Stimulated activated CD4-positive, alpha-beta T cell treated with anti-CD3 and anti-CD28 coated beads, TNF-alpha, amount 100 ng/mL, for 4 hours (primary cell): Measurements from ENCODE around the gene LPAR4.
"Not testable (repeated sequence)": the region's sequence is repeated elsewhere in the genome, so short reads cannot be mapped to it uniquely, and the experiment has no call there.

ENCODE experiments used
- DNase-seq, 3 experiments: peaks; one replicate each; pipeline ENCODE4 v3.0.0-alpha.2; 2020; ENCODE audit warnings: low read depth in 3 of 3

Gene LPAR4, protein sequence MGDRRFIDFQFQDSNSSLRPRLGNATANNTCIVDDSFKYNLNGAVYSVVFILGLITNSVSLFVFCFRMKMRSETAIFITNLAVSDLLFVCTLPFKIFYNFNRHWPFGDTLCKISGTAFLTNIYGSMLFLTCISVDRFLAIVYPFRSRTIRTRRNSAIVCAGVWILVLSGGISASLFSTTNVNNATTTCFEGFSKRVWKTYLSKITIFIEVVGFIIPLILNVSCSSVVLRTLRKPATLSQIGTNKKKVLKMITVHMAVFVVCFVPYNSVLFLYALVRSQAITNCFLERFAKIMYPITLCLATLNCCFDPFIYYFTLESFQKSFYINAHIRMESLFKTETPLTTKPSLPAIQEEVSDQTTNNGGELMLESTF

DNA sequence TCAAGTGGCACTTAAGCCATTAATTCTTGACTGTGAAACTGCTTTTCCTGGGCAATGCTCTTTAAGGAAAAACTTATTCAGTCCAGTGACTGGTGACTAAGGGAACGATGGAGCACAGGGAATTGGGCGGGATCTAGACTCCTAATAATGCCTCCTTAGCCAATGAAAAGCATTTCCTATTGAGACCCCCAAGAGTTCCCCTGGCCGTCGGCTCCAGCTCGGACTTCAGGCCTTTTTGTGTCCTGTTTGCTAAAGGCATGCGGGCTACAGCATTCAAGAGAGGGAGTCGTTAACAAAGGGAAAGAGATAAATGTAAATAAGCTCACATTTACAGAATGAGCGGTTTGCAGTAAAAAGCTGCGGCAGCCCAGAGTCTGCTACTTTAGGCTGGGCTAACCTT is at the start of gene LPAR4:
Gene LPAR4 (plus strand): TSS at position 232 of the 400 bp plus-strand sequence. CDS start 7,150 bp downstream, outside the sequence.
- DNase-seq: no peak

DNA sequence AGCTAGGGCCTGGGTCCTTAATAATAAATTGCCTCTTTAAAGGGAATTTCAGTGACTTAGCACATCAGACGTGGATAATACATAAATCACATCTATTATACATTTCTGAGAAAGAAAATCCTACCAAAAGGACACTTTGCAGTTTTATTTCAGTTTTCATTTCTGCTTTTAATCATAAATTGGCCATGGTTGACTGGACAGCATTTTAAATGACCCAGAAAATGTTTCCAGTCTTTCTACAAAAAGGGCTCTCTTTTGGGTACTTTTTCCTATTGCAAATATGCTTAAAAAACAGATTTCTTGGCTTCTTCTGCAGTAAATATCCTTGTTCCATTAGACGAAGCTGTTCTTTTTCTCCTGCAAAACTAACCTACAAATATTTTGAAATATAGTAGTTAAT is 41.4 kb upstream of the LPAR4 start:
- DNase-seq: no peak

DNA sequence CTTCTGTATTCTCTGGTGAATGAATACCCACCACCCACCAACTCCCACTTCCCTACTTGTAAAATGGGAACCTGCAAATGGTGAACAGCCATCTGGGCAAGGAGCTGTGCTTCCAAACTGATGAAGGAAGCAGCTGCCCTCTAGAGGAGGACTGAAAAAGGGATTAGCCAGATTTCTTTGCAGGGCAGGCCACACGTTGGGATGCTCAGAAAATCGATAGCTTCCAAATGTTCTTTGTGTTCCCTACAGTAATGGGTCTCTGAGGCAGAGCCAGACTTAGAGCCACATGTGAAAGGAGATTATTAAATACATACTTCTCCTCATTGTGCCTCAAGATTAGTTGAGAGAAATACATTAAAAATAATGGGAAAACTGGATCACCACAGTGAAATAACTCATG is 39.3 kb upstream of the LPAR4 start:
- no peak for DNase-seq

DNA sequence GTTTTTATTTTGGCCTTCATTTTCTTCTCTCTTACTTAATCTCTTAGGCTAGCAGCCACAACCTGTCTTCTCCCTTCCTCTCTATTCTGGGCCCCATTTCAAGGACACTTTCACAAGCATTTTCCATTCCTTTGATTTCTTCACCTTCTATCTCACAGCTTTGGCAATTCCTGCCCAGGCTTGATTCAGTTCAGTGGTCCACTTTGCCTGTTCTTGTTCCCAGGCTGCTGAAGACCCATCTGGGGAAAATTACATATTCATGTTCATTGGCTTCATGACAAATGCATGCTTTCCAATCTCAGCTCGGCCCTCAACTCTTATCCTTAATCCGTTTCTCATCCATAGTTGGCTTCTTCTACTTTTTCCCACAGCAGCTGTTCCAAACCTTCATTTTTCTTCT is 38.7 kb upstream of the LPAR4 start:
- no peak for DNase-seq

DNA sequence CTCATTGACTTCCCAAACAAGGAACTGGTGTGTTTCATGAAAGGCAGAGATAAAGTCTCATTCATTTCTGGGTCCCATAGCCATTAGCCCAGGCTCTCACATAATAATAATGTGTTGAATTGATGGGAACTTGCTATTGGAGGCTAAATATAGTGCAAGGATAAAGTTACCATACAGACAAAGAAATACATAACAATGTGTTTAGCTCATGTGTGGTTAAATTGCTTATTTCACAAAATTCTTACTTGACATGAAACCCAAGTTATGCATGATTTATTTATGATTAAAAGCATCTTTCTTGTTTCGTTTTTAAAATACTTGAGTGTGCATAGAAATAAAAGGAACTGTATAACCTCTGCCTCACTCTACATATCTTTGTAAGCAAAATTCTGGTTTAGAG is 37.3 kb upstream of the LPAR4 start:
- no peak for DNase-seq

DNA sequence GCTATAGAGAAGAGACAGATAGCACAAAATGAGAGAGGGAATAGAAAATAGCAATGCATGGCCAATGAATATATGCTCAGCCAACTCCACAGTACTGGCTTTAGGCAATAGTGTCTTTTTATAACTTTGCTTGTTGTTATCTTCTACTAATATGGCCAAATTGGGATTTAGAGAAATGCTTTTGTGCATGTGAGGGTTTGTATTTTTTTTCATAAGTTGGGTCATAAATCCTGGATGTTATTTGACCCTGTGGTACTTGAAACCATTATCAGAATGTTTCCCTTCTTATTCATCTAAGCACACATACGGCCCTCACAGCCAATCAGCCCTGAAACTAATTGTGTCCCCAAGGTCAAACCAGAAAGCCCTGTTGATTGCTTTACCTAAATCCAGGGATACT is 35.2 kb upstream of the LPAR4 start:
- no peak for DNase-seq

DNA sequence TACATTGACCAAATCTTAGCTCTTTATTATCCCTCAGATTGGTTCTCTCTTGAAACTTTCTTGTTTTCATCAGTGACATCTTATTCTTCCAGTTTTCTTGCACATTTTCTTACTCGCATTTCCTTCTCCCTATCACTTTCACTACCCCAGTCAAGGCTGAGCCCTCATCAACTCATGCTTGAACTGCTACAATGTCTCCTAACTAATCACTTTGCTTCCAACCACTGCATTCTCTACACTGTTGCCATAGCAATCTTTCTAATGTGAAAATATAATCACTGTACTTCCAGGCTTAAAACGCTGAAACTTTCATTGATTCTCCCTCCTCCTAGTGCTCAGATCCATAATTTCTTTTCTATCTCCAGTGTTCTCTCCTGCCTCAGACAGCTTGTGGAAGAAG is 22.2 kb upstream of the LPAR4 start:
- no peak for DNase-seq

DNA sequence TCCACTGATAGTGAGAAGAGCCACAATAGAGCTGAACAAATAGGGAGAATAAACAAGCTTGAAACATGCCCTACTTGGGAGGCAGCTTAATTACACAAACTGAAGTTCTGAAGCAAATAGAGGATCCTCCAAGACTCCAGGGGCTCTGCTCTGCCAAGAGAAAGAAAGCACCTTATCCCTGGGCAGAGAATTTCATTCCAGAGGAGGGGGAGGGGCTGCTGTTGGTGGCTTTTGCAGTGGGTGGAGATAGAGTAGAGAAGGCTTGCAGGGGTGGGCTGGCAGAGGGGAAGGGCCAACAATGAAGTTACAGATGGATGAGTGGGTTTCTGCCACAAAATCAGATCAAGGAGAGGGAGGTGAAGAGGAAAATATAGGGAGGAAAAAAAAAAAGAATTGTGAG is 1.0 kb upstream of the LPAR4 start:
- DNase-seq: no peak

DNA sequence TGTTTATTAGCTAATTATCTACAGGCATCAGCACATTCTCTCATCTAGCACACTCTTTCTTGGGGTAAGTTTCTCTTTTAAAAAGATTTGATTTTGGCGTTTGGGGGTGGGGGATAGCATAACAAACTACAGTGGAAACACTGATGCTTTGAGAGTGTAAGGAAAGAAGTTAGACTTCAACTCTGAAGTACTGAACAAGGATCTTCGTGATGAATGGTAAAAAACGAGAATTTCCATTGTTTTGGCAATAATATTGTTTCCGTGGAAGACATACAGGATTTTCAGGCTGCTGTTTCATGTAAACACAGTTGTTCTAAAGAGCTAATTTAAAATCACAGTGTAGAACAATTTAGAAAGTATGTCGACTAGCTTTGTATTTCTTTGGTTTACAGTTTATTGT is 451 bp downstream of the LPAR4 start:
- DNase-seq: no peak

DNA sequence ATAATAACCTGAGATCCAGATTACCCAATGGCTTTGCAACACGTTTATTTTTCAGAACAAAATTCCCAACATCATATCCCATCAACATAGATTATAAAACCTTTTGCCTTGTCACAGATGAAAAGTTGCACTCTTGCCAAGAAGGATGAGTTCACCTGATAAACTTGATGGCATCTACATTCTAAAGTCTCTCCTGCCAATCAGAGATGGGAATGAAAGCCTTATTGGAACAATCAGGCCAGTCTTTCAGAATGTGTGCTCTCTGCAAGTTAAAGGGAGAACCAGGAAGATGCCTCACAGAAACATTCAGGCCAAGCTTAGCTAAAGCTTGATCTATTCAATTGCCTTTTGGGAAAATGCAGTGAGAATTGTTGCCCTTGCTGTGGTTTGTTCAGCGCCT is 1.3 kb downstream of the LPAR4 start:
- no peak for DNase-seq

DNA sequence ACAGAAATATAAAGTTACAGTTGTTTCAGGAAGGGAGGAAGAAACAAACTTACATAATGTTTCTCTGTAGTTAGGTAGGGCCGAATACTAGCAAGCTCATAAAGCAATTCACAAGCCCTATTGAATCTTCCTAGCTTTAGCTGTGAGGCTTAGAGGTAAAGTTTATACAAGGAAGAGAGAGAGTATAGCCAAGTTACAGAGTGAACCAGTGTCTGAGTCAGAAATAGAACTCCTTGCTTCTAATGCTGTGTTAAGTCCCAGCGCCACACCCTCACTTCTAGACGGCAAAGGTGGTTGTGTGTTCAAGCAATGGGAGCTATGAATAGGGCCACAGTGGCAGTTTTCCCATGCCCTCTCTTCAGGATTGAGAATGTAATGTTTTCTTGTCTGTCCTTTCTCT is 6.1 kb downstream of the LPAR4 start:
- no peak for DNase-seq

DNA sequence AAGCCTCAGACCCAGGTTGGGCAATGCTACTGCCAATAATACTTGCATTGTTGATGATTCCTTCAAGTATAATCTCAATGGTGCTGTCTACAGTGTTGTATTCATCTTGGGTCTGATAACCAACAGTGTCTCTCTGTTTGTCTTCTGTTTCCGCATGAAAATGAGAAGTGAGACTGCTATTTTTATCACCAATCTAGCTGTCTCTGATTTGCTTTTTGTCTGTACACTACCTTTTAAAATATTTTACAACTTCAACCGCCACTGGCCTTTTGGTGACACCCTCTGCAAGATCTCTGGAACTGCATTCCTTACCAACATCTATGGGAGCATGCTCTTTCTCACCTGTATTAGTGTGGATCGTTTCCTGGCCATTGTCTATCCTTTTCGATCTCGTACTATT is 7.4 kb downstream of the LPAR4 start:
- no peak for DNase-seq

DNA sequence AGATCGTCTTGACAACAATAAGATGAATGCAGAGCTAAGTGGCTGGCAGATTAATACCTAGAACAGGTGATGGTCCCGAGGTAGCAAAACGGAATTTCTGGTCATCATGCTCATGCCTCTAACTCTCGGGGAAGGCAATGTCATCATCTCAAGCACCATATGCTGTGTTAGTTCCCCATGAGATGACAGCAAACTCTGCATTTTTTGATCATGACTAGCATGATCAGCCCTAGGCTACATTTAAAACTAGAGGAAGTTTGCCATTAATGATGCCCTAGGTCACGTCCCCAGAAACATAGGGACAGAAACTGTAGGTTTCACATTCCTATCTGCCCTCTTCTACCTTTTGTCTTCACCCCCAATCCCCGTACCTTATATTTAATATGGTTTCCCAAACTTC is 11.6 kb downstream of the LPAR4 start:
- no peak for DNase-seq

DNA sequence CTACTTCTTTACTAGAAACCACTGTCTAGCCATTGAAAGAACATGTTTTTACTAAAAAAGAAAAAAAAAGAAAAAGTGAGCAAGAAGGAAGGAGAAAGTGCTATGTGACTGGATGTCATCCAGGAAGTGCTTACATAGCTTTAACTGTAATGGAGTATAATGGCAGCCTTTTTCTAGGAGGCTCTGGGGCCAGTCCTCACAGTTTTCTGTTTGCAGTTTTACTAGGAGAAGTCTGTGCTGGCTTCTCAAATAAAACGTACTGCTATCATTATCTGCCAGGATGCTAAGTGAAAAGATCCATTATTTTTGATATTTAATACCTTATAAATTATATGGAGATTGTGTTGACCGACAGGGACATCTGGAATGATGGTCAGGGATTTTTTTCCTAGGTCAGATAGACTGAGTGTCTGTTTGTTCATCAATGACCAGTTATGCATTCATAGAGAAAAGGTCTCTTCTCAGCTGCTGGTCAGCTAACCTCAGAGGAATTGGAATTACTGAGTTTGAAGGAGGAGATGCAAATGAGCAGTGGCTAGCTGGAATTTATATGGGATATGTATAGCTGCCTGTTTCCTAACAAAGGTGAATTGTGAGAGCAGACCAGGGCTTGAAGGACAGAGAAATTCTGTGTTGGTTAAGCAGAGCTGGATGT is 21.7 kb downstream of the LPAR4 start:
- DNase-seq: no peak

DNA sequence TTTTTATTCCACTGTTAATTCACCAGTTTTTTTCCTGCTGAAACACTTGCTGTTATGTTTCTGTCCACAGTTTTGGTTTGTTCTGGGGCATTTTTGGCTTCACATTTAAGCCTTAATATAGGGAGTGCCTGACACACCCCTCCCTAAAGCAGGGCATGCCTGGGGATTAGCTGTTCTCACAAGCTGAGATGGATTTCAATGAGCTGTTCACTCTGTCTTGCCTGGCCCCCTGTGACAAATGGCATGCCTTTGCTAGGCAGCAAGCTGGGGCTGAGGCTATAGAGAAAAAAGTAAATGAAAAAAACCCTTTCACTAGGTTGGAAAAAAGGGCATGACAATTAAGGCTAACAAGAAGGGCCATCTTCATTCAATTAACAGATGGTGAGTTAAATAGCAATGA is 22.4 kb downstream of the LPAR4 start:
- DNase-seq: no peak

DNA sequence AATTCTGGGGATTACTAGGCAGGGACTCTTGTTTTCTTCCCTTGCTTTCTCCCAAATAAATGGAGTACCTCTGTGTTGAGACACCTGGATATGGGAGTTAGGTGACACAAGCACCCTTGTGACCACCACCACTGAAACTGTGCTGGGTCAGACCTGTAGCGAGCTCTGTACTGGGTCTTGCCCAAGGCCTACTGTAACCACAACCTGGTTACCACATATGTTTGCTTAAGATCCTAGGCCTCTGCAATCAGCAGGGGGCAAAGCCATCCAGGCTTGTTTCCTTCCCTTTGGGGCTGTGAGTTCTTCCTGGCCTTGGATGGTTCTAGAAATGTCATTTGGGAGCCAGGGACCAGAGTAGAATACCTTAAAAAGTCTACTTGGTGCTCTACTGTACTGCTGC is 49.4 kb downstream of the LPAR4 start:
- DNase-seq: no peak

DNA sequence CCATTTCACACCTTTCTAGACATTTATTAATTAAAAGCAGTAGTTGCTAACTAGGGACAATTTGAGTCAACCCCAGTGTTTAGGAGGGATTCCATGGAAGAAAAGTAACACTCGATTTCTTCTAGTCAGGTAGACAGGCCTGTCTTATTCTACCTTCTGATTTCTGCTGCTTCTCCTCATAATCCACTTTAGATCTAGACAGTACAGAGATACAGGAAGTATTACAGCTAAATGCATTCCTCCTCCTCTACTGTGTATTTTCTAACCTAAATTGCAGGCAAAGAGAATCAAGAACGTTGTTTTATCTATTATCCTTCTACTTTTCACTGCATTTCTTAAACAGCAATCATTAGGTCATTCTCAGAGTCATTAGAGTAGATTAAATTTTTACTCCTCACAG is 52.6 kb downstream of the LPAR4 start:
- no peak for DNase-seq

DNA sequence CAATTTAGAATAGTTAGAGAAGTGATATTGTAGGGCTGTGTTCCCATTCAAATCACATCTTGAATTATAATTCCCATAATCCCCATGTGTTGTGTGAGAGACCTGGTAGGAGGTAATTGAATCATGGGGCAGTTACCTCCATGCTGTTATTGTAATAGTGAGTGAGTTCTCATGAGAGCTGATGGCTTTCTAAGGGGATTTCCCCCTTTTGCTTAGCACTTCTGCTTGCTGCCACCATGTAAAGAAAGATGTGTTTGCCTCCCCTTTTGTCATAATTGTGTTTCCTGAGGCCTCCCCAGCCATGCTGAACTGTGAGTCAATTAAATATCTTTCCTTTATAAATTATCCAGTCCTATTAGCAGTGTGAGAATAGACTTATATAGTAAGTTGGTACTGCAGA is 53.2 kb downstream of the LPAR4 start:
- DNase-seq: no peak

DNA sequence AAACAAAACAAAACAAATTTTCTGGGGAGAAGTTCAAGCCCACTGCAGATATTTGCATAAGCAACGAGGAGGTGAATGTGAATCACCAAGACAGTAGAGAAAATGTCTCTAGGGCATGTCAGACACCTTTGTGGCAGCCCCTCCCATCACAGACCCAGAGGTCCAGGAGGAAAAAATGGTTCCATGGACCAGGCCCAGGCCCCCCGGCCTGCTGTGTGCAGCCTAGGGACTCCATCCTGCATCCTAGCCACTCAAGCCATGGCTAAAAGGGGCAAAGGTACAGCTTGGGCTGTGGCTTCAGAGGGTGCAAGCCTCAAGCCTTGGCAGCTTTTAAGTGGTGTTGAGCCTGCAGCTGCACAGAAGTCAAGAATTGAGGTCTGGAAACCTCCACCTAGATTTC is 54.0 kb downstream of the LPAR4 start:
- DNase-seq: no peak

DNA sequence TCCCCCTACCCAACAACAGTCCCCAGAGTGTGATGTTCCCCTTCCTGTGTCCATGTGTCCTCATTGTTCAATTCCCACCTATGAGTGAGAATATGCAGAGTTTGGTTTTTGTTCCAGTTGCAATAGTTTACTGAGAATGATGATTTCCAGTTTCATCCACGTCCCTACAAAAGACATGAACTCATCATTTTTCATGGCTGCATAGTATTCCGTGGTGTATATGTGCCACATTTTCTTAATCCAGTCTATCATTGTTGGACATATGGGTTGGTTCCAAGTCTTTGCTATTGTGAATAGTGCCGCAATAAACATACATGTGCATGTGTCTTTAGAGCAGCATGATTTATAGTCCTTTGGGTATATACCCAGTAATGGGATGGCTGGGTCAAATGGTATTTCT is 55.0 kb downstream of the LPAR4 start:
- DNase-seq: not testable (repeated sequence)
